ENCODE data around the gene CSRP1. TPM values are rescaled to one million over a fixed set of nuclear protein-coding genes. Genes with fewer than 3 reads are reported as not detected.
A peak's percentile ranks its signal among the peaks of the same experiment; 100 is the strongest.

The CSRP1 gene
- total and polyA plus RNA-seq, 9 of the 15 experiments (the other 6 are each of a cell fraction or from before 2014, with no cell fraction given) = 6.8 to 39.4 (median 23.7) TPM

DNA sequence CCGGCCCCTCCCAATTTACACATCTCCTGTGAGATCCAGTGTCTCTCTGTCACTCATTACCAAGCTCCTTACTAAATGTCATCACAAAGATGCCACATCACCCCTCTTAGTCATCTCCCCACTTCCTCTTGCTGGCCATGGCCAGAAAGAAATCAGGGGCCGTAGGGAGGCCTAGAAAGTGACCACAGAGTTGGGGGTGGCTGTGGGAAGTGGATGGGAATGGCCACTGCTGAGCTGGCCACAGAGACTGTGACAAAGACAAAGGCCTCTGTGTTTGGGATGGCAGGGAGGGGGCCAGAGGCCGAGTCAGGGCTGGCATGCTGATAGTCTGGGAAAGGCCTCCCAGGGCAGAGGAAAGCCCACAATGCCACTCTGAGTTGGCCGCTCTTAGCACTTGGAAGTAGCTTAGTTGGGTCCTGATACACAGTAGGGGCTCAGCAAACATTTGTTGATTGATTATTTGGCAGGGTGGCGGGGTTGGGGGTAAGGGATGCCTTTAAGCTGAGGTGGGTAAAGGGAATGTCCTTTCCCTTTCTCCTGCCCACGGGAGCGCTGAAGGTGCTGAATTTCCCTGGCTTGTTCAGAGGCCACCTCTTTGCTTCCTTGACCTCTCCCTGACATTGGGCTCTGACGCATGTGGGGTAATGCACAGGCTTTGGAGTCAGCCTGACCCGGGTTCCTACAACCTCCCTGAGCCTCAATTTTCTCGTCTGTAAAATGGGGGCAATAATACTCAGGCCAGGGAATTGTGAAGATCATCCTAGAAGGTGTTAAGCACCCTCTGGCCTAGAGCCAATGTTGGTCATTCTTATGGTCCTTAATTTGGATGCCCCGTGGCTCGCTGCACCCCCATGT, 45.2 kb upstream of the CSRP1 start (continued):
- peak; percentile 95 for TF ChIP-seq JUN (IDR thresholded peaks at IDR 0.05; ENCODE audit: borderline replicate concordance, low read depth, low read length)
- peak; percentile 92; the same call in 1 of the 2 replicates for TF ChIP-seq JUN (CRISPR knock-in tag; IDR thresholded peaks at IDR 0.05; ENCODE audit: borderline replicate concordance)
- TF ChIP-seq SMAD4 (CRISPR knock-in tag; conservative IDR thresholded peaks at IDR 0.05) = 0 out of 2 replicates have a peak, but pooled peaks have one; percentile 47
- TF ChIP-seq RBFOX2 (IDR thresholded peaks at IDR 0.05; ENCODE audit: low read depth, low read length) = peak; percentile 39; the same call in 1 of the 2 replicates
- peak; percentile 67; the same call in 1 of the 2 replicates for TF ChIP-seq RHOXF2B (CRISPR knock-in tag; conservative IDR thresholded peaks at IDR 0.05)
- peak; percentile 37 for TF ChIP-seq FOS (IDR thresholded peaks at IDR 0.05; ENCODE audit: extremely low read depth, insufficient read length)
- no peak for TF ChIP-seq PHF20 (IDR thresholded peaks at IDR 0.05; ENCODE audit: partially characterized antibody)
- TF ChIP-seq, protein P1, sequence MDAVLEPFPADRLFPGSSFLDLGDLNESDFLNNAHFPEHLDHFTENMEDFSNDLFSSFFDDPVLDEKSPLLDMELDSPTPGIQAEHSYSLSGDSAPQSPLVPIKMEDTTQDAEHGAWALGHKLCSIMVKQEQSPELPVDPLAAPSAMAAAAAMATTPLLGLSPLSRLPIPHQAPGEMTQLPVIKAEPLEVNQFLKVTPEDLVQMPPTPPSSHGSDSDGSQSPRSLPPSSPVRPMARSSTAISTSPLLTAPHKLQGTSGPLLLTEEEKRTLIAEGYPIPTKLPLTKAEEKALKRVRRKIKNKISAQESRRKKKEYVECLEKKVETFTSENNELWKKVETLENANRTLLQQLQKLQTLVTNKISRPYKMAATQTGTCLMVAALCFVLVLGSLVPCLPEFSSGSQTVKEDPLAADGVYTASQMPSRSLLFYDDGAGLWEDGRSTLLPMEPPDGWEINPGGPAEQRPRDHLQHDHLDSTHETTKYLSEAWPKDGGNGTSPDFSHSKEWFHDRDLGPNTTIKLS (IDR thresholded peaks at IDR 0.05; ENCODE audit: borderline replicate concordance, low read depth) = peak; percentile 94
- 0 out of 2 replicates have a peak, but pooled peaks have one; percentile 13 for TF ChIP-seq DEAF1 (CRISPR knock-in tag; IDR thresholded peaks at IDR 0.05)
- no peak for TF ChIP-seq FIP1L1 (IDR thresholded peaks at IDR 0.05; ENCODE audit: low read depth, low read length, poor library complexity, severe bottlenecking)
- TF ChIP-seq E2F3 (CRISPR knock-in tag; IDR thresholded peaks at IDR 0.05) = 0 out of 2 replicates have a peak, but pooled peaks have one; percentile 33
- 0 out of 2 replicates have a peak, but pooled peaks have one; percentile 45 for TF ChIP-seq HDAC8 (tag; IDR thresholded peaks at IDR 0.05)
- TF ChIP-seq ZBTB7A (IDR thresholded peaks at IDR 0.05; ENCODE audit: borderline replicate concordance, control insufficient read depth, low read depth, low read length) = peak; percentile 38; the same call in 1 of the 2 replicates
- TF ChIP-seq DPF2 (IDR thresholded peaks at IDR 0.05) = peak; percentile 84
- peak; percentile 33; the same call in 1 of the 2 replicates for TF ChIP-seq ATF4 (CRISPR knock-in tag; IDR thresholded peaks at IDR 0.05)
- TF ChIP-seq ADNP (tag; IDR thresholded peaks at IDR 0.05) = peak; percentile 84
- TF ChIP-seq TRIM28 (IDR thresholded peaks at IDR 0.05) = no peak
- TF ChIP-seq, protein P2, sequence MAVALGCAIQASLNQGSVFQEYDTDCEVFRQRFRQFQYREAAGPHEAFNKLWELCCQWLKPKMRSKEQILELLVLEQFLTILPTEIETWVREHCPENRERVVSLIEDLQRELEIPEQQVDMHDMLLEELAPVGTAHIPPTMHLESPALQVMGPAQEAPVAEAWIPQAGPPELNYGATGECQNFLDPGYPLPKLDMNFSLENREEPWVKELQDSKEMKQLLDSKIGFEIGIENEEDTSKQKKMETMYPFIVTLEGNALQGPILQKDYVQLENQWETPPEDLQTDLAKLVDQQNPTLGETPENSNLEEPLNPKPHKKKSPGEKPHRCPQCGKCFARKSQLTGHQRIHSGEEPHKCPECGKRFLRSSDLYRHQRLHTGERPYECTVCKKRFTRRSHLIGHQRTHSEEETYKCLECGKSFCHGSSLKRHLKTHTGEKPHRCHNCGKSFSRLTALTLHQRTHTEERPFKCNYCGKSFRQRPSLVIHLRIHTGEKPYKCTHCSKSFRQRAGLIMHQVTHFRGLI (CRISPR knock-in tag; IDR thresholded peaks at IDR 0.05) = no peak
- TF ChIP-seq ARNT (IDR thresholded peaks at IDR 0.05) = peak in 1 of 2 experiments; percentile 52; a peak in 1 of 4 replicates
- TF ChIP-seq ZKSCAN8 (CRISPR knock-in tag; IDR thresholded peaks at IDR 0.05) = no peak; the same call in 1 of the 2 replicates
- TF ChIP-seq XRCC4 (IDR thresholded peaks at IDR 0.05; ENCODE audit: extremely low read depth, insufficient read depth, insufficient read length) = no peak
- TF ChIP-seq KLF10 (CRISPR knock-in tag; IDR thresholded peaks at IDR 0.05) = no peak
- TF ChIP-seq ARID2 (IDR thresholded peaks at IDR 0.05) = no peak
- TF ChIP-seq WHSC1 (IDR thresholded peaks at IDR 0.05; ENCODE audit: low read length) = no peak
